Activated naive CD4-positive, alpha-beta T cell (primary cell): Measurements from ENCODE around the gene HINT2.

Source experiments
- DNase-seq, 4 experiments: peaks; one replicate each; lab custom pipeline; 2025; lab: John Stamatoyannopoulos, UW

Gene HINT2

GRCh38 chr9:35774907-35775635, 39.8 kb downstream of the HINT2 start:
- DNase-seq: no peak

GRCh38 chr9:35771943-35772342, 42.9 kb downstream of the HINT2 start:
- DNase-seq: no peak

GRCh38 chr9:35771534-35771933, 43.3 kb downstream of the HINT2 start:
- no peak for DNase-seq

GRCh38 chr9:35771075-35771433, 43.8 kb downstream of the HINT2 start:
- no peak for DNase-seq

GRCh38 chr9:35769763-35770162, 45.1 kb downstream of the HINT2 start:
- DNase-seq: no peak

- DNase-seq: no peak
These were observed 47.4 kb downstream of the HINT2 start for GRCh38 chr9:35767458-35767857.

- no peak for DNase-seq
These were observed 47.8 kb downstream of the HINT2 start for GRCh38 chr9:35766997-35767396.

GRCh38 chr9:35763803-35764202, 51.0 kb downstream of the HINT2 start:
- no peak for DNase-seq

- no peak for DNase-seq
These were observed 51.7 kb downstream of the HINT2 start for GRCh38 chr9:35763181-35763580.
